Activated naive CD8-positive, alpha-beta T cell (primary cell): ENCODE results near the gene ANXA2R.
"Not testable (repeated sequence)": the region's sequence is repeated elsewhere in the genome, so short reads cannot be mapped to it uniquely, and the experiment has no call there.

Experiments used
- H3K27ac Mint-ChIP-seq: one replicate; pipeline ENCODE4 v1.8.0; 2021; ENCODE audit warnings: mixed read lengths
- H3K27me3 Mint-ChIP-seq: one replicate; pipeline ENCODE4 v1.8.0; 2021; ENCODE audit warnings: mixed read lengths
- H3K36me3 Mint-ChIP-seq: one replicate; pipeline ENCODE4 v1.8.0; 2021; ENCODE audit warnings: mixed read lengths
- H3K4me1 Mint-ChIP-seq: one replicate; pipeline ENCODE4 v1.8.0; 2021; ENCODE audit warnings: low read depth, mixed read lengths
- H3K4me3 Mint-ChIP-seq: one replicate; pipeline ENCODE4 v1.8.0; 2021; ENCODE audit warnings: mild to moderate bottlenecking, mixed read lengths
- H3K9me3 Mint-ChIP-seq: one replicate; pipeline ENCODE4 v1.8.0; 2021; ENCODE audit warnings: low read depth, mixed read lengths

The ANXA2R gene

GRCh38 chr5:43065948-43066798 is 26.1 kb upstream of the ANXA2R start:
- Mint-ChIP-seq H3K27me3 (no peaks in the 10 kb centered on the region), H3K4me3 (peak overlapping the region; percentile 97), H3K9me3 (peaks cover under 1% of the 10 kb centered on the region), H3K36me3 (peaks cover 11% of the 10 kb centered on the region), H3K4me1 (peaks cover 42% of the 10 kb centered on the region), H3K27ac (peak overlapping the region; percentile 99)

- Mint-ChIP-seq H3K27me3 (no peaks in the 10 kb centered on the region), H3K4me3 (peak overlapping the region; percentile 97)
Observed at GRCh38 chr5:43065387-43065947, 25.3 kb upstream of the ANXA2R start.

DNA sequence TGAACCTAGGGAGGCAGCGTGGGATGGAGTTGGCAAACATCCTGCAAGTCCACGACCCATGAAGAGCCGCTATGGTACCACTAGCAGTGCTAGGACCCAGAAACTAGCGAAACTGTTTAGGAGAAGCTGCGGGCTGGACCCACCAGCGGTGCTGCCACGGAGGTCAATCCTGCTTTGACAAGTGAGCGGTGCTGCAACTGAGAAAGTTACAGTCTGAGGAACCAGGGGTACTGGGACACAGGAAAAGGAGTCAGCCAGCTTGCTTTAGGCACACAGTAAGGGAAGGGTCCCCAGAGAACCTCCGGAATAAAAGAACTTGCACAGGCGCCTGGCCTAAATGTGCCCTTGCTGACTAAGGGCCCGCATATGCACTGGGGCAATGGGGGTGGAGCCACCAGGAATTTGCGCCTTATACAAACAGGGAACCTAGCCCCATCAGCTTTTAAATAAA is 23.6 kb upstream of the ANXA2R start:
- Mint-ChIP-seq H3K4me3 (peak overlapping the region; percentile 97), H3K27ac (peak overlapping the region; percentile 64)

More at GRCh38 chr5:43065387-43065947, 25.3 kb upstream of the ANXA2R start:
- peaks cover 36% of the 10 kb centered on the region for H3K4me1 Mint-ChIP-seq
- peak overlapping the region; percentile 99 for H3K27ac Mint-ChIP-seq
- H3K36me3 Mint-ChIP-seq: peaks cover 9% of the 10 kb centered on the region
- peaks cover 4% of the 10 kb centered on the region for H3K9me3 Mint-ChIP-seq

GRCh38 chr5:43061352-43062075 is 21.4 kb upstream of the ANXA2R start:
- peaks cover 11% of the 10 kb centered on the region for H3K36me3 Mint-ChIP-seq
- peaks cover 4% of the 10 kb centered on the region for H3K9me3 Mint-ChIP-seq
- no peaks in the 10 kb centered on the region for H3K27me3 Mint-ChIP-seq
- H3K4me1 Mint-ChIP-seq: peaks cover 12% of the 10 kb centered on the region
- H3K4me3 Mint-ChIP-seq: no peak overlapping the region
- H3K27ac Mint-ChIP-seq: peak overlapping the region; percentile 58

More for the DNA sequence above, 23.6 kb upstream of the ANXA2R start:
- Mint-ChIP-seq H3K36me3 (peaks cover 11% of the 10 kb centered on the region), H3K4me1 (peaks cover 25% of the 10 kb centered on the region), H3K9me3 (peaks cover 4% of the 10 kb centered on the region), H3K27me3 (no peaks in the 10 kb centered on the region)

GRCh38 chr5:43060020-43060419 is 19.9 kb upstream of the ANXA2R start:
- H3K9me3 Mint-ChIP-seq, H3K27me3 Mint-ChIP-seq, H3K27ac Mint-ChIP-seq, H3K4me3 Mint-ChIP-seq: not testable (repeated sequence)
- peaks cover 20% of the 10 kb centered on the region for H3K36me3 Mint-ChIP-seq
- peaks cover 12% of the 10 kb centered on the region for H3K4me1 Mint-ChIP-seq

GRCh38 chr5:43055098-43055497 is 15.0 kb upstream of the ANXA2R start:
- not testable (repeated sequence) for H3K27me3 Mint-ChIP-seq, H3K4me1 Mint-ChIP-seq, H3K9me3 Mint-ChIP-seq, H3K27ac Mint-ChIP-seq, H3K4me3 Mint-ChIP-seq
- H3K36me3 Mint-ChIP-seq: peaks cover 26% of the 10 kb centered on the region

DNA sequence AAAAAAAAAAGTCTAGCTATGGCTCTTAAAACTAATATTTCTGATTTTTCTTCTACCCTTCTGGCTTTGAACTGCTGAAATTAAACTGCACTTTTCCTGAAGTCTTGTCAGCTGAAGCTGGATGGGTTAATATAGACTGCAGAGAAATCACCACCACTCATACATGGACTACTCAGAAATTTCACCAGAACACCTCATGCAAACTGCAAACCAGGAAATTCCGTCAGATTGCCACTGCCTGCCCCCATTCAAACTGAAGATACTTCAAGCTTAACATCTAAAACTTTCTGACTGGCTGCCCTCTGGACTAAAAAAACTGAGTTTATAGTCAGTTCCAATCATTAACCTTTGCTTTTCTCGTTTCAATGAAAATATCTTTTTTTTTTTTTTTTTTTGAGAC is 11.6 kb upstream of the ANXA2R start:
- no peak overlapping the region for H3K27ac Mint-ChIP-seq
- H3K36me3 Mint-ChIP-seq: peaks cover 20% of the 10 kb centered on the region
- peaks cover 25% of the 10 kb centered on the region for H3K4me1 Mint-ChIP-seq
- H3K27me3 Mint-ChIP-seq: no peaks in the 10 kb centered on the region
- H3K4me3 Mint-ChIP-seq: no peak overlapping the region
- H3K9me3 Mint-ChIP-seq: peaks cover 6% of the 10 kb centered on the region

- Mint-ChIP-seq H3K9me3 (no peaks in the 10 kb centered on the region), H3K27ac (peak overlapping the region; percentile 46), H3K4me1 (peaks cover 30% of the 10 kb centered on the region), H3K27me3 (no peaks in the 10 kb centered on the region), H3K4me3 (no peak overlapping the region), H3K36me3 (peaks cover 14% of the 10 kb centered on the region)
Observed at GRCh38 chr5:43050384-43050783, 10.3 kb upstream of the ANXA2R start.

DNA sequence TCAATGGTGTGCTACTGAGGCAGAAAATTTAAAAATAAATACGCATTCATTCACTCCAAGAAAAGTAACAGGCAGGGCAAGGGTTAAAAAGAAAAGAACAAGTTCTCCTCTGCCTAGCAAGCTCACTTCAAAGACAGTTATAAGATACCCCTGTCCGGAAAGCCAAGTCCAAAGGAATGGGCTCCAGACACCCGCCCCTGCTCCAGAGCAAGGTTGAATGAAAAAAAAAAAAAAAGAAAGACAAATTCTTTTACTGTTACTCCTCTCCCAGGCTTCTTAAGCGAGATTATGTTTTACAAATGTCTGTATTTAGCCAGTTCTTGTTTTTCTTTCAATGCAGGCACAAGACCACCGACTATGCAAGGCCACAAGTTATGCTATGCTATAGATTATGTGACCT is 9.1 kb upstream of the ANXA2R start:
- Mint-ChIP-seq H3K4me1 (peaks cover 40% of the 10 kb centered on the region), H3K27me3 (no peaks in the 10 kb centered on the region), H3K4me3 (no peak overlapping the region), H3K27ac (no peak overlapping the region), H3K9me3 (no peaks in the 10 kb centered on the region), H3K36me3 (peaks cover 17% of the 10 kb centered on the region)

DNA sequence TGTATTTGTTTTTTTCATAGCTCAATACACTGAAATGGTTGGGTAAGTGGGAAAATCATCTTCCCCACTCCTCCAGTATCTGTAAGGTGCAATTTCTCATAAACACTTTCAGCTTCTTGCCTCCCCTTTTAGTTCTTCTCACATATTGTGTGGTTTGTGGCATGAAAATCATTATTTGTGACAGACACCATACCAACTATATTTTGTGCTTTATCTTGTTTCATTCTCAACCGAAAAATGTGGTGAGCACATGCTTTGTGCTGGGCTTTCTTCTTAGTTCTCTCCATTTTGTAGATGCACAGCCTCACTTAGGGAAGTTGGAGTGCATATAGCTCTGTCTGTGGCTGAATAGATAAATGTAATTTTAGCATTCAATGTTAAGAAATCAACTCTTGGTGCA is 6.4 kb upstream of the ANXA2R start:
- H3K36me3 Mint-ChIP-seq: peaks cover 8% of the 10 kb centered on the region
- no peak overlapping the region for H3K4me3 Mint-ChIP-seq
- no peaks in the 10 kb centered on the region for H3K9me3 Mint-ChIP-seq
- H3K4me1 Mint-ChIP-seq: peaks cover 48% of the 10 kb centered on the region
- no peaks in the 10 kb centered on the region for H3K27me3 Mint-ChIP-seq
- peak overlapping the region; percentile 82 for H3K27ac Mint-ChIP-seq

DNA sequence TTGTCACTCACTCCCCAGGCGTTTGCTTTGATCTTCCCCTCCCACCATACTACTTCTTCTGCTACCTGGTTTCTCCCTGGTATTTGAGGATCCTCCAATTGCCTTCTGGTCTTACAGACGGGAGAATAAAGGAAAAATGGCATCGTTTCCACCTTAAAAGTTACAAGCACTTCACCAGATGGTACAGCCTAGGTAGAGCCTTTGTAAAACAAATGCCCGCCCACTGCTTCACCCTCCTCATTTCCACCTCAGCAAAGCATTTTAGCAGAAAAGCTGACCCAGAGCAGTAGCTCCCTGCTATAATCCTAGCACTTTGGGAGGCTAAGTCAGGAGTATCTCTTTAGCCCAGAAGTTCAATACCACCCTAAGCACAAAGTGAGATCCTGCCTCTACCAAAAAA is 5.1 kb upstream of the ANXA2R start:
- peak overlapping the region; percentile 13 for H3K4me3 Mint-ChIP-seq
- H3K4me1 Mint-ChIP-seq: peaks cover 42% of the 10 kb centered on the region
- no peaks in the 10 kb centered on the region for H3K27me3 Mint-ChIP-seq
- no peaks in the 10 kb centered on the region for H3K9me3 Mint-ChIP-seq
- no peak overlapping the region for H3K27ac Mint-ChIP-seq
- H3K36me3 Mint-ChIP-seq: peaks cover 8% of the 10 kb centered on the region

DNA sequence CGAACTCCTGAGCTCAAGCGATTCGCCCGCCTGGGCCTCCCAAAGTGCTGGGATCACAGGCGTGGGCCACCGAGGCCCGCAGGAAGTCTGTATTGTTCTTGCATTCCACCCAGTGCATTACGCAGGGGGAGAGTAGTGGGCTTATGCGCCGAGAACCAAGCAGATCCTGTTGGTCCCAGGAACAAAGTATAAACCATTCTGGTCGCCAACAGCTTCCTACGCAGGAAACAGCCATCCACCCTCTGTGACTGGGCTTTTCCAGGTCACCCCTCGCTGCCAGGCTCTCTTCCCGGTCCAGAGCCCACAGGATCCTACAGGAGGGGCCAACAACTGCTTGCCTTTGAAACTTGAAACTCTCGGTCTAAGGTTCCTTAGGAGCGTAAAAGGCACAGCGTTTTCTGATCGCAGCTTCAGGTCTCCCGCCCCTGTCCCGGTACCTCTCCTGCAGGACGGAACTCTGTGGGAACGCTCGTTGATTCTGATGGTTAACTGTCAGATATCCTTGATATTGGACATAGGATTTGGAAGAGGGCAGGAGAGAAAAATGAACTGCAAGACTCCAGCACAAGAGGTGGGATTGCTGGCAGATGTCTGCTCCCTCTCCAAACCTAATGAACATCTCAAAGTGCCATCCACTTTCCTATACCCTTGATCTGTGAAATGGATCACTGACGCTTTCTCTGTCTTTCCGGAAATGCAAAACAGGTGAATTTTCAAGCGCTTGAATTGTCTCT is 4.2 kb upstream of the ANXA2R start:
- H3K27me3 Mint-ChIP-seq: no peaks in the 10 kb centered on the region
- peaks cover 8% of the 10 kb centered on the region for H3K36me3 Mint-ChIP-seq
- H3K4me3 Mint-ChIP-seq: no peak overlapping the region
- no peak overlapping the region for H3K27ac Mint-ChIP-seq
- H3K4me1 Mint-ChIP-seq: peaks cover 36% of the 10 kb centered on the region
- no peaks in the 10 kb centered on the region for H3K9me3 Mint-ChIP-seq

DNA sequence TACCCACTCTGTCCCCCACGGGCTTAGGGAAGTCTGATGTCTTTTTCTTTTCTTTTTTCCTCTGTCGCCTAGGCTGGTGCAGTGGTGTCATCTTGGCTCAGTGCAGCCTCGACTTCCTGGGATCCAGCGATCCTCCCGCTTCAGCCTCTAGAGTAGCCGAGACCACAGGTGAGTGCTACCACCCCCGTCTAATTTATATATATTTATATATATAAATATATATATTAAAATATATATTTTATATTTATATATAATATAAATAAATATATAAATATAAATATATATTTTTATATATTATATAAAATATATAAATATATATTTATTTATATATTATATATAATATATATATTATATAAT is 3.3 kb upstream of the ANXA2R start:
- no peaks in the 10 kb centered on the region for H3K9me3 Mint-ChIP-seq
- peaks cover 34% of the 10 kb centered on the region for H3K4me1 Mint-ChIP-seq
- no peaks in the 10 kb centered on the region for H3K27me3 Mint-ChIP-seq
- H3K36me3 Mint-ChIP-seq: peaks cover 8% of the 10 kb centered on the region
- peak overlapping the region; percentile 99 for H3K27ac Mint-ChIP-seq
- peak overlapping the region; percentile 97 for H3K4me3 Mint-ChIP-seq

DNA sequence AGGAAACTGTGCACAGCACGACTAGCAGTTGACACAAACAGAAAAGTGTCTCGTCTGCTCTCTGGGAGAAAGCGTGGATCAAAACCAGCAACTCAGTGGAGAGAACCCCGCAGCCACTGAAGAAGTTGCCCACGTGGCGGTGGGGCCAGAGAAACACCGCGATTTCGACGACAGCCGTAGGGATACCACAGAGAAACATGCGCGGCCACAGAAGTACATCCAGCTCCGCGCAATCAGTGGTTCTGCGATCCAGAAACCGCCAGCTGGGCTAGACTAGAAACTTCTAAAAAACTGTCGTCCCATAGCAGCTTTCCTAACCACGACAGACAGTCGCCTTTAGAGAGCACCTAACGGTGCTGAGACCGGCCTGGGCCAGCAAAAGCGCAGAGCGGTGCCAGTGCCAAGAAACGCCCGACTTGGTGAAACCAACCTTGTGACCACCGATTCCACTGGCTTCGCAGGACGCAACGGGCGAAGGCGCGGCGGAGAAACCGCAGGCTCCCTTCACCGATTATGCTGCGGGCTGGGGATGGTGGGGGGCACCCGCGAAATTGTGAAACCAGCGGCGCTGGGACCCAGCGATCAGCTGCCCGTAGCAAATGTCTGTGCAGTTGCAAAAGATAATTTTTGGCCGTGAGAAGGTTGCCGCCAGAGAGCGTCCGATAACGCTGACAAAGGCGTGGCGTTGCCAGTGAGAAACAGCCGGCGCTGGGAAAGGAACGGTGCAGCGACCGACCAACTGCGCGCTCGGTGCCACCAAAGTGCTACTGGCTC is 2.7 kb upstream of the ANXA2R start:
- H3K9me3 Mint-ChIP-seq: no peaks in the 10 kb centered on the region
- no peaks in the 10 kb centered on the region for H3K27me3 Mint-ChIP-seq
- H3K4me3 Mint-ChIP-seq: peak overlapping the region; percentile 97
- H3K4me1 Mint-ChIP-seq: peaks cover 38% of the 10 kb centered on the region
- H3K27ac Mint-ChIP-seq: peak overlapping the region; percentile 99
- peaks cover 8% of the 10 kb centered on the region for H3K36me3 Mint-ChIP-seq
